Astrocyte (in vitro differentiated cells and primary cell): Measurements from ENCODE around the gene ATXN1. TPM values are rescaled to one million over a fixed set of nuclear protein-coding genes. Genes with fewer than 3 reads are reported as not detected.

ENCODE experiments used
- DNase-seq: peaks from one replicate; pipeline ENCODE4 v3.0.0-alpha.2; 2010; ENCODE audit warnings: low read depth
- FAIRE-seq: peaks from 2 replicates; lab custom pipeline; 2011; peaks lifted over from hg19 to GRCh38; lab: Jason Lieb, UNC
- H2AFZ ChIP-seq: 2 replicates; pipeline ENCODE4 v1.6.0; 2012; ENCODE audit warnings: low read depth, low read length, inconsistent platforms
- H3K27ac ChIP-seq: 2 replicates; pipeline ENCODE4 v1.5.1; 2011; ENCODE audit warnings: low read depth, low read length, inconsistent platforms
- H3K27me3 ChIP-seq: 2 replicates; pipeline ENCODE4 v1.6.0; 2011; ENCODE audit warnings: low read length, inconsistent platforms; ENCODE audit not compliant: insufficient read depth
- H3K36me3 ChIP-seq: 2 replicates; pipeline ENCODE4 v1.5.1; 2011; ENCODE audit warnings: low read length, inconsistent platforms; ENCODE audit not compliant: insufficient read depth
- H3K4me1 ChIP-seq: 2 replicates; pipeline ENCODE4 v1.5.1; 2011; ENCODE audit warnings: low read length, inconsistent platforms; ENCODE audit not compliant: insufficient read depth
- H3K4me2 ChIP-seq: 2 replicates; pipeline ENCODE4 v1.6.0; 2012; ENCODE audit warnings: low read length, inconsistent platforms
- H3K4me3 ChIP-seq: 2 replicates; pipeline ENCODE4 v1.5.1; 2011; ENCODE audit warnings: low read depth, mild to moderate bottlenecking, low read length, inconsistent platforms; ENCODE audit not compliant: insufficient read depth
- H3K79me2 ChIP-seq: 2 replicates; pipeline ENCODE4 v1.6.0; 2012; ENCODE audit warnings: mild to moderate bottlenecking, low read length, inconsistent platforms; ENCODE audit not compliant: insufficient read depth
- H3K9ac ChIP-seq: 2 replicates; pipeline ENCODE4 v1.6.0; 2012; ENCODE audit warnings: mild to moderate bottlenecking, low read length, inconsistent platforms
- H3K9me3 ChIP-seq: 2 replicates; pipeline ENCODE4 v1.5.1; 2012; ENCODE audit warnings: low read depth, mild to moderate bottlenecking, low read length, inconsistent platforms; ENCODE audit not compliant: insufficient read depth
- H4K20me1 ChIP-seq: 2 replicates; pipeline ENCODE4 v1.6.0; 2012; ENCODE audit warnings: low read length, inconsistent platforms; ENCODE audit not compliant: insufficient read depth
- H3K27ac Mint-ChIP-seq: one replicate; pipeline ENCODE4 v1.8.0; 2021; ENCODE audit warnings: mild to moderate bottlenecking, mixed read lengths; ENCODE audit not compliant: unreplicated experiment
- H3K27me3 Mint-ChIP-seq: one replicate; pipeline ENCODE4 v1.8.0; 2021; ENCODE audit warnings: low read depth, mixed read lengths; ENCODE audit not compliant: unreplicated experiment
- H3K36me3 Mint-ChIP-seq: one replicate; pipeline ENCODE4 v1.8.0; 2021; ENCODE audit warnings: low read depth, mixed read lengths; ENCODE audit not compliant: unreplicated experiment
- H3K4me1 Mint-ChIP-seq: one replicate; pipeline ENCODE4 v1.8.0; 2021; ENCODE audit warnings: low read depth, mixed read lengths; ENCODE audit not compliant: unreplicated experiment
- H3K4me3 Mint-ChIP-seq: one replicate; pipeline ENCODE4 v1.8.0; 2021; ENCODE audit warnings: mild to moderate bottlenecking, moderate library complexity, mixed read lengths; ENCODE audit not compliant: unreplicated experiment
- H3K9me3 Mint-ChIP-seq: one replicate; pipeline ENCODE4 v1.8.0; 2021; ENCODE audit warnings: mild to moderate bottlenecking, mixed read lengths; ENCODE audit not compliant: unreplicated experiment
- CTCF ChIP-seq: IDR thresholded peaks from 2 replicates; pipeline ENCODE4 v1.5.1; 2011; ENCODE audit warnings: low read depth, mild to moderate bottlenecking, inconsistent platforms, low read length, moderate library complexity; ENCODE audit not compliant: insufficient read depth
- EZH2 ChIP-seq: IDR thresholded peaks from 2 replicates; pipeline ENCODE4 v1.6.1; 2012; ENCODE audit warnings: mild to moderate bottlenecking, low read length, inconsistent platforms; ENCODE audit not compliant: insufficient read depth
- total RNA-seq: library from RNA; stranded (reverse); gene quantifications from 2 replicates; pipeline ENCODE4 v1.2.1, GENCODE V29; 2021

ATXN1 gene
- total RNA-seq, 1 donor from 2014 or later: 70.9 TPM

- no peak overlapping the region for H3K9ac ChIP-seq
- H3K36me3 ChIP-seq: no peaks in the 10 kb centered on the region
- H3K4me3 Mint-ChIP-seq: no peak overlapping the region
- no peaks in the 10 kb centered on the region for H3K9me3 ChIP-seq
- no peaks in the 10 kb centered on the region for H3K27me3 Mint-ChIP-seq
- peaks cover 13% of the 10 kb centered on the region for H4K20me1 ChIP-seq
- DNase-seq: no peak
- peak overlapping the region; percentile 77 for H3K27ac ChIP-seq
- no peak overlapping the region for H3K4me3 ChIP-seq
- H3K4me1 Mint-ChIP-seq: peaks cover 46% of the 10 kb centered on the region
- peaks cover 9% of the 10 kb centered on the region for H3K36me3 Mint-ChIP-seq
- no peaks in the 10 kb centered on the region for H3K27me3 ChIP-seq
- H3K27ac Mint-ChIP-seq: peak overlapping the region; percentile 27
- no peak for TF ChIP-seq CTCF
- no peak for TF ChIP-seq EZH2
- H3K4me1 ChIP-seq: peaks cover 36% of the 10 kb centered on the region
- H3K79me2 ChIP-seq: peaks cover 83% of the 10 kb centered on the region
- H3K9me3 Mint-ChIP-seq: peaks cover 2% of the 10 kb centered on the region
- FAIRE-seq: no peak
- no peak overlapping the region for H2AFZ ChIP-seq
- no peak overlapping the region for H3K4me2 ChIP-seq
Measured at GRCh38 chr6:16706029-16706428, 55.2 kb downstream of the ATXN1 start.

- H2AFZ ChIP-seq: no peak overlapping the region
- H3K36me3 Mint-ChIP-seq: peaks cover 9% of the 10 kb centered on the region
- FAIRE-seq (no peak), DNase-seq (peak; percentile 55)
- peak overlapping the region; percentile 2 for H3K4me3 ChIP-seq
- peak overlapping the region; percentile 77 for H3K27ac ChIP-seq
- peak overlapping the region; percentile 69 for H3K9ac ChIP-seq
- H3K79me2 ChIP-seq: peaks cover 83% of the 10 kb centered on the region
- H3K9me3 Mint-ChIP-seq: peaks cover 3% of the 10 kb centered on the region
- peaks cover 43% of the 10 kb centered on the region for H3K4me1 ChIP-seq
- no peak for TF ChIP-seq EZH2
- no peak for TF ChIP-seq CTCF
- H3K36me3 ChIP-seq: no peaks in the 10 kb centered on the region
- peak overlapping the region; percentile 80 for H3K4me2 ChIP-seq
- no peaks in the 10 kb centered on the region for H3K27me3 Mint-ChIP-seq
- H3K9me3 ChIP-seq: no peaks in the 10 kb centered on the region
- peaks cover 13% of the 10 kb centered on the region for H4K20me1 ChIP-seq
- H3K4me1 Mint-ChIP-seq: peaks cover 46% of the 10 kb centered on the region
- peak overlapping the region; percentile 75 for H3K27ac Mint-ChIP-seq
- H3K4me3 Mint-ChIP-seq: peak overlapping the region; percentile 20
- no peaks in the 10 kb centered on the region for H3K27me3 ChIP-seq
Measured at GRCh38 chr6:16705081-16705993, 55.9 kb downstream of the ATXN1 start.
